OCI-LY1 (cell line): ENCODE results near the gene PRL.

Experiments used
- EZH2 ChIP-seq: fragments of 200-600 bp; sonication (generic), shearing (Covaris generic); IDR thresholded peaks from 2 replicates; pipeline ENCODE4 v1.8.0; 2017; ENCODE audit warnings: borderline replicate concordance, mixed run types, mild to moderate bottlenecking, antibody characterized with exemption, low read length, moderate library complexity, mixed read lengths
- TF ChIP-seq, protein P1 (sequence below): fragments of 200-600 bp; sonication (generic), shearing (Covaris generic); IDR thresholded peaks from 2 replicates; pipeline ENCODE4 v1.5.1; 2017; ENCODE audit warnings: mild to moderate bottlenecking, antibody characterized with exemption, low read length, moderate library complexity, mixed read lengths

DNA sequence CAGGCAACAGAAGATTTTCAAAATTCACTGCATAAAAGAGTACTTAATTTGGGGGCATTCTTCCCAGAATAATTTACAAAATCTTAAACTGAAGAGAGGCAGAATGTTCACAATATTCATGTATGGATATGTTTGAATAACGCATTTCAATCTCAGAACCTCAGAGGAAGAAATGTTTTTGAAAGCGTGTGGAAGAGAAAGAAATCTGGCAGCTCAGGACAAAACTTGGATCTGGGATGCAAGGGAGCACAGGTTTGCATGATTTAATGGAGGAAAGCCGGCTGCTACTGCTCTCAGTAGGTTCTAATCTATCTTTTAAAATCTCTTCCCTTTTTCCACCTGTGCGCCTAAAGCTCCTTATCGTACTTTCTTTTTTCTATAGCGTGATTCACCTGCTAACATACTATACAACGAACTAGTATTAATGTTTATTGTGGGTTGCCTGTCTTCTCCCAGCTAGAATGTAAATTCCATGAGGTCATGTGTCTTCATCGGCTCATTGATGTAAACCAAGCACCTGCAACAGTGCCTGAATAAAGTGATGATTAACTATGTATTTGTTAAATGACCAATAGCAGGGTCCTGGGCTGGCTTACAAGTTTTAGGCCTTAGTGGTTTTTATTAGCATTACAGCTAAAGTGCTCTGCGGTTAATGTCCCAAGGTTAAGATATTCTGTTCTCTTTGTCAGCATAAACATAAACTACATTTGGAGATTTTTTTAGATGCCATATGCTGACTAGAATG, 15.3 kb downstream of the PRL start:
- TF ChIP-seq, protein P1, sequence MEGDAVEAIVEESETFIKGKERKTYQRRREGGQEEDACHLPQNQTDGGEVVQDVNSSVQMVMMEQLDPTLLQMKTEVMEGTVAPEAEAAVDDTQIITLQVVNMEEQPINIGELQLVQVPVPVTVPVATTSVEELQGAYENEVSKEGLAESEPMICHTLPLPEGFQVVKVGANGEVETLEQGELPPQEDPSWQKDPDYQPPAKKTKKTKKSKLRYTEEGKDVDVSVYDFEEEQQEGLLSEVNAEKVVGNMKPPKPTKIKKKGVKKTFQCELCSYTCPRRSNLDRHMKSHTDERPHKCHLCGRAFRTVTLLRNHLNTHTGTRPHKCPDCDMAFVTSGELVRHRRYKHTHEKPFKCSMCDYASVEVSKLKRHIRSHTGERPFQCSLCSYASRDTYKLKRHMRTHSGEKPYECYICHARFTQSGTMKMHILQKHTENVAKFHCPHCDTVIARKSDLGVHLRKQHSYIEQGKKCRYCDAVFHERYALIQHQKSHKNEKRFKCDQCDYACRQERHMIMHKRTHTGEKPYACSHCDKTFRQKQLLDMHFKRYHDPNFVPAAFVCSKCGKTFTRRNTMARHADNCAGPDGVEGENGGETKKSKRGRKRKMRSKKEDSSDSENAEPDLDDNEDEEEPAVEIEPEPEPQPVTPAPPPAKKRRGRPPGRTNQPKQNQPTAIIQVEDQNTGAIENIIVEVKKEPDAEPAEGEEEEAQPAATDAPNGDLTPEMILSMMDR = no peak
- TF ChIP-seq EZH2 = no peak
